Right lobe of liver (tissue), 4 donors: Measurements from ENCODE around the gene CAMKK1.

Source experiments
- CTCF ChIP-seq, 4 donors: fragments of 200-600 bp in 3 of 4; fragments of 450-650 bp in 1 of 4; IDR thresholded peaks; one replicate each; pipeline versions ENCODE4 v1.5.1 to v1.8.0; 2016 to 2022; ENCODE audit warnings: antibody characterized with exemption in 4 of 4, mild to moderate bottlenecking in 2 of 4
- POLR2A ChIP-seq: fragments of 450-650 bp; IDR thresholded peaks from one replicate; pipeline ENCODE4 v1.6.1; 2017; ENCODE audit warnings: antibody characterized with exemption, mild to moderate bottlenecking
- donor health status: DM: no; HTN: no; CAD: no.
- donor health status: DM: no; HTN: no; CAD: no.
- donor health status: DM: no; HTN: yes; CAD: no.

GRCh38 chr17:3906881-3907280 is 14.0 kb upstream of the CAMKK1 start:
- TF ChIP-seq CTCF (IDR thresholded peaks at IDR 0.05) (no peak), POLR2A (no peak)
